NCI-H1436 treated with DMSO at 0.1 percent for 48 hours (cell line): ENCODE measurements around the gene PFDN2.

Experiments
- DNase-seq: peaks from one replicate; lab custom pipeline; 2025; lab: John Stamatoyannopoulos, UW

PFDN2 gene

DNA sequence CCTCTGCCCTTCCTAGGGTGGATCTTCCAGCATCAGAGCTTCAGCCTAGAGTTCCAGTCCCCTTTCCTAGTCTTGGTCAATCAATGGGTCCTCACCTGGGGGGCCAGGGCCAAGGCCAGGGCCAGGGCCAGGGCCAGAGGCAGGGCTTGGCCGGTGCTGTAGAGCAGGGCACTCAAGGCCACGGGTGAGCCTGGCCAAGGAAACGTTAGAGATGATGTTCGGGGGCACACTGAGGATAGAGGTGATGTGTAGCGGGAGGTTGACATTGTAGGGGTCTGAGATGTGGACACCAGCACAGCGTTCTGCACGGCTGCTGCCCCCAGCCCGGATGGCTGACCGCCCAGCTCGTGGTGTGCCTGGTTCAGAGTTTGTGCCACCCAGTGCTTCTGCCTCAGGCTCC is 66.6 kb downstream of the PFDN2 start:
- no peak for DNase-seq
